Stimulated activated naive B cell treated with anti-CD40 and anti-IgM and Interleukin-4, amounts not matched to agents 10 μg/mL and 1 μg/mL and 100 μg/mL, for 72 hours (primary cell): ENCODE measurements around the gene PKD1.
A peak's percentile ranks its signal among the peaks of the same experiment; 100 is the strongest.

Experiments
- ATAC-seq, 2 donors: fragments of 150-1000 bp; cut with Tn5 transposase; replicated peaks; 2 replicates each; pipeline ENCODE4 v1.10.0; 2021; ENCODE audit warnings: moderate library complexity in 1 of 2
- DNase-seq: peaks from one replicate; pipeline ENCODE4 v3.0.0; 2021
- H3K27ac Mint-ChIP-seq: one replicate; pipeline ENCODE4 v1.8.0; 2022; ENCODE audit warnings: mild to moderate bottlenecking, mixed read lengths
- H3K27me3 Mint-ChIP-seq, 2 donors: one replicate each; pipeline ENCODE4 v1.8.0; 2022; ENCODE audit warnings: mixed read lengths in 2 of 2
- H3K36me3 Mint-ChIP-seq, 2 donors: one replicate each; pipeline ENCODE4 v1.8.0; 2022; ENCODE audit warnings: mixed read lengths in 2 of 2, mild to moderate bottlenecking in 1 of 2
- H3K4me1 Mint-ChIP-seq, 2 donors: one replicate each; pipeline ENCODE4 v1.8.0; 2022; ENCODE audit warnings: mixed read lengths in 2 of 2, mild to moderate bottlenecking in 1 of 2
- H3K4me3 Mint-ChIP-seq, 2 donors: one replicate each; pipeline ENCODE4 v1.8.0; 2022; ENCODE audit warnings: mild to moderate bottlenecking in 2 of 2, mixed read lengths in 2 of 2, moderate library complexity in 1 of 2
- H3K9me3 Mint-ChIP-seq, 2 donors: one replicate each; pipeline ENCODE4 v1.8.0; 2022; ENCODE audit warnings: mixed read lengths in 2 of 2, mild to moderate bottlenecking in 1 of 2

Gene PKD1

GRCh38 chr16:2090481-2090776 is 45.3 kb downstream of the PKD1 start:
- Mint-ChIP-seq H3K9me3 (no peaks in the 10 kb centered on the region), H3K27ac (no peak overlapping the region), H3K27me3 (no peaks in the 10 kb centered on the region), H3K4me1 (peaks cover 6 to 13% of the 10 kb centered on the region in 2 donors), H3K4me3 (no peak overlapping the region), H3K36me3 (peaks cover 34 to 35% of the 10 kb centered on the region in 2 donors)
- DNase-seq (no peak), ATAC-seq (no peak)

GRCh38 chr16:2089706-2090480 is 45.8 kb downstream of the PKD1 start:
- no peak overlapping the region for H3K4me3 Mint-ChIP-seq
- no peaks in the 10 kb centered on the region for H3K27me3 Mint-ChIP-seq
- H3K4me1 Mint-ChIP-seq = peaks cover 9 to 18% of the 10 kb centered on the region in 2 donors
- DNase-seq (no peak), ATAC-seq (no peak)
- H3K36me3 Mint-ChIP-seq = peaks cover 33 to 38% of the 10 kb centered on the region in 2 donors
- no peak overlapping the region for H3K27ac Mint-ChIP-seq
- H3K9me3 Mint-ChIP-seq = no peaks in the 10 kb centered on the region

- Mint-ChIP-seq H3K9me3 (no peaks in the 10 kb centered on the region), H3K27me3 (no peaks in the 10 kb centered on the region), H3K4me3 (no peak overlapping the region), H3K4me1 (peaks cover 9 to 19% of the 10 kb centered on the region in 2 donors), H3K27ac (no peak overlapping the region), H3K36me3 (peaks cover 31 to 38% of the 10 kb centered on the region in 2 donors)
- no peak for ATAC-seq
- DNase-seq = no peak
Observed at GRCh38 chr16:2088759-2089358, 46.8 kb downstream of the PKD1 start.

- Mint-ChIP-seq H3K27me3 (no peaks in the 10 kb centered on the region), H3K4me1 (peaks cover 9 to 19% of the 10 kb centered on the region in 2 donors), H3K4me3 (no peak overlapping the region), H3K27ac (no peak overlapping the region), H3K36me3 (peaks cover 31 to 38% of the 10 kb centered on the region in 2 donors), H3K9me3 (no peaks in the 10 kb centered on the region)
- DNase-seq = no peak
- no peak for ATAC-seq
Observed at GRCh38 chr16:2087748-2088631, 47.7 kb downstream of the PKD1 start.

- H3K4me1 Mint-ChIP-seq = peaks cover 9 to 19% of the 10 kb centered on the region in 2 donors
- H3K27ac Mint-ChIP-seq = peak overlapping the region; percentile 89
- H3K36me3 Mint-ChIP-seq = peaks cover 36 to 42% of the 10 kb centered on the region in 2 donors
- H3K4me3 Mint-ChIP-seq = no peak overlapping the region
- peak in 1 of 2 donors; percentile 41 for ATAC-seq
- H3K9me3 Mint-ChIP-seq = no peaks in the 10 kb centered on the region
- H3K27me3 Mint-ChIP-seq = no peaks in the 10 kb centered on the region
- no peak for DNase-seq
Observed at GRCh38 chr16:2086812-2087747, 48.6 kb downstream of the PKD1 start.

- H3K4me3 Mint-ChIP-seq = no peak overlapping the region
- ATAC-seq (no peak), DNase-seq (no peak)
- peaks cover 37% of the 10 kb centered on the region in 2 donors for H3K36me3 Mint-ChIP-seq
- H3K4me1 Mint-ChIP-seq = peaks cover 9 to 19% of the 10 kb centered on the region in 2 donors
- no peaks in the 10 kb centered on the region for H3K27me3 Mint-ChIP-seq
- no peaks in the 10 kb centered on the region for H3K9me3 Mint-ChIP-seq
- no peak overlapping the region for H3K27ac Mint-ChIP-seq
Observed at GRCh38 chr16:2086106-2086742, 49.5 kb downstream of the PKD1 start.

- Mint-ChIP-seq H3K27ac (no peak overlapping the region), H3K4me1 (peaks cover 9 to 19% of the 10 kb centered on the region in 2 donors), H3K4me3 (no peak overlapping the region), H3K9me3 (no peaks in the 10 kb centered on the region), H3K36me3 (peaks cover 36 to 37% of the 10 kb centered on the region in 2 donors), H3K27me3 (no peaks in the 10 kb centered on the region)
- DNase-seq = no peak
- no peak for ATAC-seq
Observed at GRCh38 chr16:2085669-2086068, 50.0 kb downstream of the PKD1 start.

GRCh38 chr16:2084895-2085625 is 50.6 kb downstream of the PKD1 start:
- Mint-ChIP-seq H3K9me3 (no peaks in the 10 kb centered on the region), H3K27ac (peak overlapping the region; percentile 65)

GRCh38 chr16:2083876-2084780 is 51.6 kb downstream of the PKD1 start:
- no peak for ATAC-seq
- Mint-ChIP-seq H3K27me3 (no peaks in the 10 kb centered on the region), H3K4me3 (no peak overlapping the region), H3K9me3 (no peaks in the 10 kb centered on the region), H3K4me1 (peaks cover 9 to 19% of the 10 kb centered on the region in 2 donors), H3K36me3 (peaks cover 34 to 39% of the 10 kb centered on the region in 2 donors), H3K27ac (peak overlapping the region; percentile 25)
- no peak for DNase-seq

More at GRCh38 chr16:2084895-2085625, 50.6 kb downstream of the PKD1 start:
- H3K36me3 Mint-ChIP-seq = peaks cover 31 to 37% of the 10 kb centered on the region in 2 donors
- no peak for DNase-seq
- H3K4me1 Mint-ChIP-seq = peaks cover 9 to 19% of the 10 kb centered on the region in 2 donors
- no peaks in the 10 kb centered on the region for H3K27me3 Mint-ChIP-seq
- ATAC-seq = no peak
- no peak overlapping the region for H3K4me3 Mint-ChIP-seq

- Mint-ChIP-seq H3K9me3 (no peaks in the 10 kb centered on the region), H3K36me3 (peaks cover 34 to 42% of the 10 kb centered on the region in 2 donors), H3K27ac (no peak overlapping the region), H3K4me3 (no peak overlapping the region), H3K27me3 (no peaks in the 10 kb centered on the region), H3K4me1 (peaks cover 9 to 19% of the 10 kb centered on the region in 2 donors)
- no peak for DNase-seq
- ATAC-seq = no peak
Observed at GRCh38 chr16:2083409-2083808, 52.3 kb downstream of the PKD1 start.

- ATAC-seq (no peak), DNase-seq (no peak)
- peaks cover 34 to 40% of the 10 kb centered on the region in 2 donors for H3K36me3 Mint-ChIP-seq
- no peak overlapping the region for H3K4me3 Mint-ChIP-seq
- H3K4me1 Mint-ChIP-seq = peaks cover 9 to 19% of the 10 kb centered on the region in 2 donors
- no peaks in the 10 kb centered on the region for H3K9me3 Mint-ChIP-seq
- no peak overlapping the region for H3K27ac Mint-ChIP-seq
- H3K27me3 Mint-ChIP-seq = no peaks in the 10 kb centered on the region
Observed at GRCh38 chr16:2082983-2083364, 52.7 kb downstream of the PKD1 start.
